Measurements from ENCODE around the gene DMKN. TPM values are rescaled to one million over a fixed set of nuclear protein-coding genes. Genes with fewer than 3 reads are reported as not detected.
"Not testable (repeated sequence)": the region's sequence is repeated elsewhere in the genome, so short reads cannot be mapped to it uniquely, and the experiment has no call there.

The DMKN gene
- total and polyA plus RNA-seq, 5 donors: 9.1 to 23.4 (median 20.4) TPM

GRCh38 chr19:35491836-35492360 lies 21.6 kb downstream of the DMKN start:
- Histone ChIP-seq H3K4me3 (ENCODE audit: low read length) (no peak overlapping the region), H3K27ac (ENCODE audit: low read length) (no peak overlapping the region), H3K27me3 (ENCODE audit: control insufficient read depth, insufficient read depth) (no peaks in the 10 kb centered on the region), H3K9me3 (ENCODE audit: control insufficient read depth, low read length) (no peaks in the 10 kb centered on the region), H3K4me1 (ENCODE audit: control insufficient read depth, insufficient read depth, low read length) (no peaks in the 10 kb centered on the region)
- intact Hi-C loops (cut with DNase I): loop anchor here in 3 of 4 donors (5.0 to 10.0 kb wide), 3 partner anchors 137 to 217 kb away; partner anchors contain the start of gene FFAR3 (in 1 of the 3)
- DNase-seq (no peak), ATAC-seq (no peak)
- 86% methylated on average over 9 of the region's 9 CpGs for WGBS

- DNase-seq (no peak), ATAC-seq (no peak)
- no peak within 1 kb of the TSS for H3K27ac ChIP-seq (ENCODE audit: low read length)
- no peaks in the 10 kb centered on the region for H3K9me3 ChIP-seq (ENCODE audit: control insufficient read depth, low read length)
- intact Hi-C loops (cut with DNase I): loop anchor here in 3 of 4 donors (5.0 to 10.0 kb wide), 3 partner anchors 136 to 216 kb away; partner anchors contain the start of gene FFAR3 (in 1 of the 3)
- H3K4me1 ChIP-seq (ENCODE audit: control insufficient read depth, insufficient read depth, low read length): no peaks in the 10 kb centered on the region
- no peak within 1 kb of the TSS for H3K4me3 ChIP-seq (ENCODE audit: low read length)
- WGBS: 82% methylated on average over 9 of the region's 9 CpGs
- no peaks in the 10 kb centered on the region for H3K27me3 ChIP-seq (ENCODE audit: control insufficient read depth, insufficient read depth)
Measured at GRCh38 chr19:35490364-35490763, 23.1 kb downstream of the DMKN start, which contains the start of gene KRTDAP. Gene KRTDAP, minus strand, starts transcription at chr19:35490464. Its CDS starts 22 bp downstream, at chr19:35490442.

GRCh38 chr19:35488677-35489076 lies 24.8 kb downstream of the DMKN start:
- Histone ChIP-seq H3K4me1 (ENCODE audit: control insufficient read depth, insufficient read depth, low read length) (no peaks in the 10 kb centered on the region), H3K27me3 (ENCODE audit: control insufficient read depth, insufficient read depth) (no peaks in the 10 kb centered on the region), H3K9me3 (ENCODE audit: control insufficient read depth, low read length) (no peaks in the 10 kb centered on the region), H3K27ac (ENCODE audit: low read length) (no peak overlapping the region), H3K4me3 (ENCODE audit: low read length) (no peak overlapping the region)
- ATAC-seq (no peak), DNase-seq (no peak)
- WGBS: 81% methylated on average over 16 of the region's 16 CpGs
- intact Hi-C loops (cut with DNase I): no loop called here

GRCh38 chr19:35487656-35488182 lies 25.7 kb downstream of the DMKN start:
- no peaks in the 10 kb centered on the region for H3K27me3 ChIP-seq (ENCODE audit: control insufficient read depth, insufficient read depth)
- no peak overlapping the region for H3K27ac ChIP-seq (ENCODE audit: low read length)
- intact Hi-C loops (cut with DNase I): no loop called here
- DNase-seq (no peak), ATAC-seq (no peak)
- no peaks in the 10 kb centered on the region for H3K4me1 ChIP-seq (ENCODE audit: control insufficient read depth, insufficient read depth, low read length)
- H3K9me3 ChIP-seq (ENCODE audit: control insufficient read depth, low read length): no peaks in the 10 kb centered on the region
- WGBS: 73% methylated on average over 10 of the region's 10 CpGs
- no peak overlapping the region for H3K4me3 ChIP-seq (ENCODE audit: low read length)

- Histone ChIP-seq H3K4me1 (ENCODE audit: control insufficient read depth, insufficient read depth, low read length) (no peaks in the 10 kb centered on the region), H3K27me3 (ENCODE audit: control insufficient read depth, insufficient read depth) (no peaks in the 10 kb centered on the region), H3K27ac (ENCODE audit: low read length) (no peak overlapping the region), H3K4me3 (ENCODE audit: low read length) (no peak overlapping the region), H3K9me3 (ENCODE audit: control insufficient read depth, low read length) (no peaks in the 10 kb centered on the region)
- DNase-seq (no peak), ATAC-seq (no peak)
- intact Hi-C loops (cut with DNase I): no loop called here
- WGBS: 59% methylated on average over 3 of the region's 3 CpGs
Measured at GRCh38 chr19:35486268-35486708, 27.2 kb downstream of the DMKN start.

- H3K4me3 ChIP-seq (ENCODE audit: low read length): no peak overlapping the region
- H3K27ac ChIP-seq (ENCODE audit: low read length): no peak overlapping the region
- DNase-seq (no peak), ATAC-seq (peak in 1 of 2 donors; percentile 36)
- no peaks in the 10 kb centered on the region for H3K4me1 ChIP-seq (ENCODE audit: control insufficient read depth, insufficient read depth, low read length)
- no peaks in the 10 kb centered on the region for H3K27me3 ChIP-seq (ENCODE audit: control insufficient read depth, insufficient read depth)
- 42% methylated on average over 7 of the region's 7 CpGs for WGBS
- no peaks in the 10 kb centered on the region for H3K9me3 ChIP-seq (ENCODE audit: control insufficient read depth, low read length)
- intact Hi-C loops (cut with DNase I): no loop called here
Measured at GRCh38 chr19:35484252-35485036, 29.0 kb downstream of the DMKN start.

- Histone ChIP-seq H3K27me3 (ENCODE audit: control insufficient read depth, insufficient read depth) (no peaks in the 10 kb centered on the region), H3K4me1 (ENCODE audit: control insufficient read depth, insufficient read depth, low read length) (no peaks in the 10 kb centered on the region), H3K9me3 (ENCODE audit: control insufficient read depth, low read length) (no peaks in the 10 kb centered on the region), H3K27ac (ENCODE audit: low read length) (no peak overlapping the region), H3K4me3 (ENCODE audit: low read length) (no peak overlapping the region)
- DNase-seq (no peak), ATAC-seq (no peak)
- intact Hi-C loops (cut with DNase I): no loop called here
- 77% methylated on average over 5 of the region's 5 CpGs for WGBS
Measured at GRCh38 chr19:35483089-35483488, 30.4 kb downstream of the DMKN start.

- intact Hi-C loops (cut with DNase I): no loop called here
- H3K27me3 ChIP-seq (ENCODE audit: control insufficient read depth, insufficient read depth): no peaks in the 10 kb centered on the region
- H3K4me3 ChIP-seq (ENCODE audit: low read length): no peak overlapping the region
- ATAC-seq: no peak
- no peaks in the 10 kb centered on the region for H3K9me3 ChIP-seq (ENCODE audit: control insufficient read depth, low read length)
- no peak for DNase-seq
- H3K4me1 ChIP-seq (ENCODE audit: control insufficient read depth, insufficient read depth, low read length): no peaks in the 10 kb centered on the region
- WGBS: 70% methylated on average over 21 of the region's 21 CpGs
- no peak overlapping the region for H3K27ac ChIP-seq (ENCODE audit: low read length)
Measured at GRCh38 chr19:35478794-35479677, 34.4 kb downstream of the DMKN start.

GRCh38 chr19:35476149-35476548 lies 37.3 kb downstream of the DMKN start:
- Histone ChIP-seq H3K9me3 (ENCODE audit: control insufficient read depth, low read length) (no peaks in the 10 kb centered on the region), H3K27me3 (ENCODE audit: control insufficient read depth, insufficient read depth) (no peaks in the 10 kb centered on the region), H3K4me1 (ENCODE audit: control insufficient read depth, insufficient read depth, low read length) (no peaks in the 10 kb centered on the region), H3K4me3 (ENCODE audit: low read length) (no peak overlapping the region), H3K27ac (ENCODE audit: low read length) (no peak overlapping the region)
- WGBS: 50% methylated on average over 4 of the region's 4 CpGs
- no peak for ATAC-seq
- intact Hi-C loops (cut with DNase I): no loop called here
- DNase-seq: no peak

- H3K27ac ChIP-seq (ENCODE audit: low read length); H3K4me3 ChIP-seq (ENCODE audit: low read length); intact Hi-C loops (cut with DNase I); DNase-seq; H3K27me3 ChIP-seq (ENCODE audit: control insufficient read depth, insufficient read depth); H3K9me3 ChIP-seq (ENCODE audit: control insufficient read depth, low read length); H3K4me1 ChIP-seq (ENCODE audit: control insufficient read depth, insufficient read depth, low read length); ATAC-seq: not testable (repeated sequence)
- 95% methylated on average over 7 of the region's 7 CpGs for WGBS
Measured at GRCh38 chr19:35474594-35474993, 38.9 kb downstream of the DMKN start.
